H9 (cell line): ENCODE data around the gene PTGER2. TPM values are rescaled to one million over a fixed set of nuclear protein-coding genes. Genes with fewer than 3 reads are reported as not detected.

ENCODE experiments used
- DNase-seq: peaks from one replicate; pipeline ENCODE4 v3.0.0-alpha.2; 2017
- H2AFZ ChIP-seq: one replicate; pipeline ENCODE4 v1.6.1; 2013; ENCODE audit warnings: mild to moderate bottlenecking, low read length, control low read depth, moderate library complexity
- H2AK5ac ChIP-seq: 2 replicates; pipeline ENCODE4 v1.6.1; 2013; ENCODE audit warnings: low read length, control low read depth, mixed read lengths; ENCODE audit not compliant: insufficient read length
- H2BK120ac ChIP-seq: one replicate; pipeline ENCODE4 v1.6.1; 2013; ENCODE audit warnings: low read depth, mild to moderate bottlenecking, low read length, control low read depth, inconsistent platforms; ENCODE audit not compliant: poor library complexity, severe bottlenecking
- H2BK12ac ChIP-seq: 2 replicates; pipeline ENCODE4 v1.6.1; 2013; ENCODE audit warnings: low read length, control low read depth, mixed read lengths, low read depth; ENCODE audit not compliant: insufficient read length
- H2BK15ac ChIP-seq: 2 replicates; pipeline ENCODE4 v1.6.1; 2013; ENCODE audit warnings: low read depth, low read length, control low read depth
- H2BK20ac ChIP-seq: one replicate; pipeline ENCODE4 v1.6.1; 2013; ENCODE audit warnings: low read depth, mild to moderate bottlenecking, low read length, control low read depth, inconsistent platforms; ENCODE audit not compliant: poor library complexity, severe bottlenecking
- H2BK5ac ChIP-seq: 2 replicates; pipeline ENCODE4 v1.6.1; 2013; ENCODE audit warnings: low read length, control low read depth, mixed read lengths; ENCODE audit not compliant: insufficient read length
- H3K14ac ChIP-seq: 2 replicates; pipeline ENCODE4 v1.6.1; 2013; ENCODE audit warnings: low read length, control low read depth; ENCODE audit not compliant: insufficient read depth
- H3K18ac ChIP-seq: 2 replicates; pipeline ENCODE4 v1.6.1; 2013; ENCODE audit warnings: low read depth, mild to moderate bottlenecking, mixed read lengths, low read length, control low read depth; ENCODE audit not compliant: insufficient read length
- H3K23ac ChIP-seq: 2 replicates; pipeline ENCODE4 v1.6.1; 2013; ENCODE audit warnings: low read length, control low read depth, mixed read lengths, low read depth; ENCODE audit not compliant: insufficient read length
- H3K23me2 ChIP-seq: 2 replicates; pipeline ENCODE4 v1.6.1; 2013; ENCODE audit warnings: low read depth, mild to moderate bottlenecking, mixed read lengths, low read length, control low read depth; ENCODE audit not compliant: insufficient read length, poor library complexity, severe bottlenecking
- H3K27ac ChIP-seq: 2 replicates; pipeline ENCODE4 v1.5.1; 2013; ENCODE audit warnings: low read length, control low read depth, mixed read lengths, low read depth; ENCODE audit not compliant: insufficient read length
- H3K27me3 ChIP-seq: 2 replicates; pipeline ENCODE4 v1.6.1; 2013; ENCODE audit warnings: low read length, control low read depth, inconsistent platforms; ENCODE audit not compliant: insufficient read depth
- H3K4ac ChIP-seq: 2 replicates; pipeline ENCODE4 v1.6.1; 2013; ENCODE audit warnings: low read depth, mild to moderate bottlenecking, control low read depth, inconsistent platforms, low read length, moderate library complexity
- H3K4me1 ChIP-seq: 2 replicates; pipeline ENCODE4 v1.6.1; 2013; ENCODE audit warnings: low read length, control low read depth, inconsistent platforms; ENCODE audit not compliant: insufficient read depth
- H3K4me2 ChIP-seq: 2 replicates; pipeline ENCODE4 v1.6.1; 2013; ENCODE audit warnings: low read length, control low read depth, mixed read lengths; ENCODE audit not compliant: insufficient read length, insufficient read depth
- H3K56ac ChIP-seq: 2 replicates; pipeline ENCODE4 v1.6.1; 2013; ENCODE audit warnings: low read depth, mild to moderate bottlenecking, mixed read lengths, low read length, control low read depth; ENCODE audit not compliant: insufficient read length
- H3K79me1 ChIP-seq: 2 replicates; pipeline ENCODE4 v1.6.1; 2013; ENCODE audit warnings: low read depth, mild to moderate bottlenecking, moderate library complexity, low read length, control low read depth, inconsistent platforms; ENCODE audit not compliant: insufficient read depth, poor library complexity, severe bottlenecking
- H3K79me2 ChIP-seq: 2 replicates; pipeline ENCODE4 v1.6.1; 2013; ENCODE audit warnings: low read length, control low read depth, inconsistent platforms; ENCODE audit not compliant: insufficient read depth
- H3K9ac ChIP-seq: 2 replicates; pipeline ENCODE4 v1.6.1; 2013; ENCODE audit warnings: low read length, control low read depth, mixed read lengths; ENCODE audit not compliant: insufficient read length; ENCODE audit errors: extremely low read depth
- H3K9me3 ChIP-seq: one replicate; pipeline ENCODE4 v1.6.1; 2013; ENCODE audit warnings: low read depth, low read length, inconsistent platforms; ENCODE audit not compliant: control insufficient read depth
- H3T11ph ChIP-seq: one replicate; pipeline ENCODE4 v1.6.1; 2013; ENCODE audit warnings: mild to moderate bottlenecking, low read length, control low read depth, inconsistent platforms
- H4K20me1 ChIP-seq: one replicate; pipeline ENCODE4 v1.6.1; 2013; ENCODE audit not compliant: control insufficient read depth, insufficient read length, insufficient read depth
- H4K5ac ChIP-seq: 2 replicates; pipeline ENCODE4 v1.6.1; 2013; ENCODE audit warnings: low read depth, mild to moderate bottlenecking, mixed read lengths, low read length, control low read depth; ENCODE audit not compliant: insufficient read length
- H4K8ac ChIP-seq: replicated peaks from 2 replicates; pipeline ENCODE4 v1.6.1; 2013; ENCODE audit warnings: low read length, control low read depth, mixed read lengths, low read depth; ENCODE audit not compliant: insufficient read length
- H4K91ac ChIP-seq: 2 replicates; pipeline ENCODE4 v1.6.1; 2013; ENCODE audit warnings: low read depth, mild to moderate bottlenecking, moderate library complexity, mixed read lengths, low read length, control low read depth; ENCODE audit not compliant: insufficient read length
- H3K27ac Mint-ChIP-seq, 3 experiments: 2 replicates in 2 of 3; 3 replicates in 1 of 3; pipeline ENCODE4 v1.8.0; 2020 to 2021; ENCODE audit warnings: mixed read lengths in 3 of 3, mild to moderate bottlenecking in 1 of 3, moderate library complexity in 1 of 3
- H3K27me3 Mint-ChIP-seq: 2 replicates; pipeline ENCODE4 v1.8.0; 2021; ENCODE audit warnings: low read depth, mild to moderate bottlenecking, moderate library complexity, mixed read lengths
- H3K36me3 Mint-ChIP-seq, 3 experiments: 2 replicates in 2 of 3; 3 replicates in 1 of 3; pipeline ENCODE4 v1.8.0; 2020 to 2021; ENCODE audit warnings: low read depth in 3 of 3, mixed read lengths in 3 of 3; ENCODE audit not compliant: insufficient read depth in 1 of 3
- H3K4me1 Mint-ChIP-seq, 2 experiments: 2 replicates each; pipeline ENCODE4 v1.8.0; 2020; ENCODE audit warnings: mixed read lengths in 2 of 2
- H3K4me3 Mint-ChIP-seq, 2 experiments: 2 replicates in 1 of 2; 3 replicates in 1 of 2; pipeline ENCODE4 v1.8.0; 2020 to 2021; ENCODE audit warnings: mild to moderate bottlenecking in 2 of 2, mixed read lengths in 2 of 2, moderate library complexity in 1 of 2
- H3K9me3 Mint-ChIP-seq, 2 experiments: 2 replicates in 1 of 2; 3 replicates in 1 of 2; pipeline ENCODE4 v1.8.0; 2020; ENCODE audit warnings: mild to moderate bottlenecking in 2 of 2, mixed read lengths in 2 of 2, moderate library complexity in 1 of 2
- CTCF ChIP-seq: fragments of 200-600 bp; sonication (generic); conservative IDR thresholded peaks from 3 replicates; pipeline ENCODE4 v1.8.0; 2021; ENCODE audit warnings: antibody characterized with exemption, mild to moderate bottlenecking
- WGBS: extraction: QIAGEN DNeasy Blood & Tissue Kit; methylation state at CpG from one replicate; pipeline ENCODE4 v1.1.7; 2013; ENCODE audit warnings: missing lambda C conversion rate, low lambda C conversion rate, mixed read lengths; ENCODE audit not compliant: insufficient read length; ENCODE audit errors: extremely low coverage; 5-methylcytosine and 5-hydroxymethylcytosine counted together
- total RNA-seq: library from RNA; stranded (reverse); gene quantifications from 2 replicates; pipeline ENCODE4 v1.2.1, GENCODE V29; 2021

PTGER2 gene
- total RNA-seq, 1 experiment from 2014 or later, result 1.0 TPM

GRCh38 chr14:52266179-52266578 is 47.9 kb upstream of the PTGER2 start:
- Histone ChIP-seq H3K14ac (no peak overlapping the region), H4K91ac (no peak overlapping the region), H3K4ac (no peak overlapping the region), H2BK20ac (no peak overlapping the region), H3K9me3 (no peaks in the 10 kb centered on the region), H2BK15ac (no peak overlapping the region), H3K56ac (no peak overlapping the region), H3K4me2 (no peak overlapping the region), H3K4me1 (peaks cover 2% of the 10 kb centered on the region; the same call in 1 of the 2 replicates), H3K27ac (no peak overlapping the region), H2AFZ (no peak overlapping the region), H3K79me1 (no peaks in the 10 kb centered on the region), H3K18ac (no peak overlapping the region), H2BK12ac (no peak overlapping the region), H3K9ac (no peak overlapping the region), H2BK120ac (no peak overlapping the region), H3T11ph (no peak overlapping the region), H4K8ac (no peak overlapping the region), H4K20me1 (no peaks in the 10 kb centered on the region), H3K23ac (no peak overlapping the region), H3K27me3 (peaks cover 39% of the 10 kb centered on the region), H2AK5ac (no peak overlapping the region), H3K79me2 (no peaks in the 10 kb centered on the region), H3K23me2 (peaks cover 16% of the 10 kb centered on the region), H4K5ac (no peak overlapping the region), H2BK5ac (no peak overlapping the region)
- Mint-ChIP-seq H3K27ac (no peak overlapping the region), H3K36me3 (peaks cover 0 to 3% (median 0%) of the 10 kb centered on the region in 3 experiments; a peak in 2 of 7 replicates), H3K4me1 (peaks cover 21 to 25% of the 10 kb centered on the region in 2 experiments), H3K4me3 (no peak overlapping the region), H3K9me3 (peaks cover 2 to 3% of the 10 kb centered on the region in 2 experiments; a peak in 3 of 5 replicates), H3K27me3 (peaks cover 76% of the 10 kb centered on the region)
- WGBS, result no CpG with 5 or more reads among the region's 3 CpGs
- DNase-seq, result no peak
- no peak for TF ChIP-seq CTCF
